ENCODE data around the gene ASMT. TPM values are rescaled to one million over a fixed set of nuclear protein-coding genes. Genes with fewer than 3 reads are reported as not detected.
A peak's percentile ranks its signal among the peaks of the same experiment; 100 is the strongest.
"Not testable (repeated sequence)": the region's sequence is repeated elsewhere in the genome, so short reads cannot be mapped to it uniquely, and the experiment has no call there.

Gene ASMT
- total RNA-seq, 1 donor from 2014 or later, result 37.5 TPM

DNA sequence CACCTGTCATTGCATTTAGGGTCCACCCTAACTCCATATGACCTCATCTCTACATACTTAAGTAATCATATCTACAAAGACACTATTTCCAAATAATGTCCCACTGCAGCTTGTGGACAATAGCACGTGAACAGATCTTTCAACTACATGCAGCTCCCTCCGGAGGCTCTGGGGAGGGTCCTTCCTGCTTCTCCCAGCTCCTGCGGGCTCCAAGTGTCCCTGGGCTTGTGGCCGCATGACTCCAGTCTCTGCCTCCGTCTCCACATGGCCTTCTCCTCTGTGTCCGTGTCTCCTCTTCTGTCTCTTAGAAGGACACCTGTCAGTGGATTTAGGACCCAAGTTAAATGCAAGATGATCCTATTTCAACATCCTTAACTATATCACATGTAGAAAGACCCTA lies 52.7 kb downstream of the ASMT start:
- H3K4me1 ChIP-seq, result no peaks in the 10 kb centered on the region
- H3K27ac ChIP-seq, result no peak overlapping the region
- intact Hi-C loops (cut with DNase I), result no loop called here
- no peaks in the 10 kb centered on the region for H3K36me3 ChIP-seq
- H3K9me3 ChIP-seq, result no peaks in the 10 kb centered on the region
- H3K27me3 ChIP-seq, result no peaks in the 10 kb centered on the region
- no peak for DNase-seq (ENCODE audit: low spot score in 2 of 2)
- TF ChIP-seq, protein P1, sequence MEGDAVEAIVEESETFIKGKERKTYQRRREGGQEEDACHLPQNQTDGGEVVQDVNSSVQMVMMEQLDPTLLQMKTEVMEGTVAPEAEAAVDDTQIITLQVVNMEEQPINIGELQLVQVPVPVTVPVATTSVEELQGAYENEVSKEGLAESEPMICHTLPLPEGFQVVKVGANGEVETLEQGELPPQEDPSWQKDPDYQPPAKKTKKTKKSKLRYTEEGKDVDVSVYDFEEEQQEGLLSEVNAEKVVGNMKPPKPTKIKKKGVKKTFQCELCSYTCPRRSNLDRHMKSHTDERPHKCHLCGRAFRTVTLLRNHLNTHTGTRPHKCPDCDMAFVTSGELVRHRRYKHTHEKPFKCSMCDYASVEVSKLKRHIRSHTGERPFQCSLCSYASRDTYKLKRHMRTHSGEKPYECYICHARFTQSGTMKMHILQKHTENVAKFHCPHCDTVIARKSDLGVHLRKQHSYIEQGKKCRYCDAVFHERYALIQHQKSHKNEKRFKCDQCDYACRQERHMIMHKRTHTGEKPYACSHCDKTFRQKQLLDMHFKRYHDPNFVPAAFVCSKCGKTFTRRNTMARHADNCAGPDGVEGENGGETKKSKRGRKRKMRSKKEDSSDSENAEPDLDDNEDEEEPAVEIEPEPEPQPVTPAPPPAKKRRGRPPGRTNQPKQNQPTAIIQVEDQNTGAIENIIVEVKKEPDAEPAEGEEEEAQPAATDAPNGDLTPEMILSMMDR (IDR thresholded peaks at IDR 0.05), result no peak
- H3K4me3 ChIP-seq, result no peak overlapping the region

DNA sequence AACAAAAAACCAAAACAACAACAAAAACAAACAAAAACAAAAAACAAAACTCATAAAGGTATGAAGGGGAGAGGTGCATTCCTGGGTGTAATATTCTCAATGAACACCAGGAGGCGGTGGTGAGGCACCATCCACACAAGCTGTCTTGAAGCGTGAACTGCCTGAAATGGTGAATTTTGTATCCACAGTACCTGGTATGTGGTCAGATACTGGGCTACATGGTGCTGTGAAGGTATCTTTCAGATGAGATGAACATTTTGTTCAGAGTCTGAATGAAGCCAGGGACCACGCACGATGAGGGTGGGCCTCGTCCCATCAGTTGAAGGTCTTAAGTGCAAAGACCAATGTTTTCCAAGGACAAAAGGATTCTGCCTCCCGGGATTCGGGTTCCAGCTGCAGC lies 58.5 kb downstream of the ASMT start:
- no peak overlapping the region for H3K27ac ChIP-seq
- no peak for DNase-seq (ENCODE audit: low spot score in 2 of 2)
- TF ChIP-seq, protein P1 (IDR thresholded peaks at IDR 0.05), result peak in 2 of 3 experiments; percentile 14 to 38
- no peaks in the 10 kb centered on the region for H3K4me1 ChIP-seq
- H3K36me3 ChIP-seq, result no peaks in the 10 kb centered on the region
- intact Hi-C loops (cut with DNase I), result no loop called here
- no peaks in the 10 kb centered on the region for H3K9me3 ChIP-seq
- no peaks in the 10 kb centered on the region for H3K27me3 ChIP-seq
- no peak overlapping the region for H3K4me3 ChIP-seq

DNA sequence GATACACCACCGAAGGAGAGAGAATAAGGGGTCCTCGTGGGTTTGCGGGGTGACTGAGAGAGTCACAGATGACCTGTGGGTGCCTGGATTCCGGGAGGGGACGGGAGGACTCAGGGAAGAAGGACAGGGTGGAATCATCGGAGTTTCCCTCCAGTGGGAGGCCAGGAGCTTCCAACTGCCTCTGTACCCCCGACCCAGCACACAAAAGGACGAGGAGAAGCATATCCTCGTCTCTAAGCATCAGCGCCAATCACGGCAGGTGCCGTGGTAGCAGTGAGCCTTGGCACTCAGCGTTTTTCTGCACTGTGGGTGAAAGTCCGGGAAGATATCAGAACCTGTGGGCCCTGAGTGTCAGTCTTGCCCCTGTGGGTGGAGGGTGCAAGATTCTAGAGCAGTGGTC lies 62.0 kb downstream of the ASMT start:
- no peak overlapping the region for H3K27ac ChIP-seq
- H3K36me3 ChIP-seq, result no peaks in the 10 kb centered on the region
- H3K27me3 ChIP-seq, result no peaks in the 10 kb centered on the region
- intact Hi-C loops (cut with DNase I), result no loop called here
- no peak for DNase-seq (ENCODE audit: low spot score in 2 of 2)
- H3K9me3 ChIP-seq, result no peaks in the 10 kb centered on the region
- H3K4me1 ChIP-seq, result no peaks in the 10 kb centered on the region
- no peak overlapping the region for H3K4me3 ChIP-seq
- TF ChIP-seq, protein P1 (IDR thresholded peaks at IDR 0.05), result no peak

DNA sequence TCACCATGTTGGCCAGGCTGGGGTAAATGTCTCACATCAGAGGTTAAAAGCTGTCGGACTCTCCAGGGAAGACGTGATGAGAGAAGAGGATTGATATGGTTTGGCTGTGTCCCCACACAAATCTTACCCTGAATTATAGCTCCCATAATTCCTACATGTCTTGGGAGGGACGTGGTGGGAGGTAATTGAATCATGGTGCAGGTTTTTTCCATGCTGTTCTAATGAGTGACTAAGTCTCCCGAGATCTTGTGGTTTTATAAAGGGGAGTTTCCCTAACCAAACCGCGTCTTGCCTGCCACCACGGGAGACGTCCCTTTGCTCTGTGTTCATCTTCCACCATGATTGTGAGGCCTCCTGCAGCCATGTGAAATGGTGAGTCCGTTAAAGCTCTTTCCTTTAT lies 64.4 kb downstream of the ASMT start:
- intact Hi-C loops (cut with DNase I), result no loop called here
- no peaks in the 10 kb centered on the region for H3K27me3 ChIP-seq
- DNase-seq (ENCODE audit: low spot score in 2 of 2), result no peak
- H3K27ac ChIP-seq, result no peak overlapping the region
- no peaks in the 10 kb centered on the region for H3K9me3 ChIP-seq
- TF ChIP-seq, protein P1 (IDR thresholded peaks at IDR 0.05), result no peak
- H3K4me1 ChIP-seq, result no peaks in the 10 kb centered on the region
- no peak overlapping the region for H3K4me3 ChIP-seq
- no peaks in the 10 kb centered on the region for H3K36me3 ChIP-seq

DNA sequence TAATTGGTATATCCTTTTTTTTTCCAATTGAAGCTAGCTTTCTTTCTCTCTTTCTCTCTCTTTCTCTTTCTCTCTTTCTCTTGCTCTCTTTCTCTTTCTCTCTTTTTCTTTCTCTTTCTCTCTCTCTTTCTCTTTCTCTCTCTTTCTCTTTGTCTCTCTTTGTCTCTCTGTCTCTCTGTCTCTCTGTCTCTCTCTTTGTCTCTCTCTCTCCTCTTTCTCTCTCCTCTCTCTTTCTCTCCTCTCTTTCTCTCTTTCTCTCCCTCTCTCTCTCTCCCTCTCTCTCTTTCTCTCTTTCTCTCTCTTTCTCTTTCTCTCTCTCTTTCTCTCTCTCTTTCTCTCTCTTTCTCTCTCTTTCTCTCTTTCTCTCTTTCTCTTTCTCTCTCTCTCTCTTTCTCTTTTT lies 66.6 kb downstream of the ASMT start:
- H3K27me3 ChIP-seq, result no peaks in the 10 kb centered on the region
- no peaks in the 10 kb centered on the region for H3K36me3 ChIP-seq
- no peaks in the 10 kb centered on the region for H3K4me1 ChIP-seq
- DNase-seq (ENCODE audit: low spot score in 2 of 2), result no peak
- H3K4me3 ChIP-seq, result no peak overlapping the region
- intact Hi-C loops (cut with DNase I), result no loop called here
- H3K9me3 ChIP-seq, result no peaks in the 10 kb centered on the region
- no peak overlapping the region for H3K27ac ChIP-seq
- TF ChIP-seq, protein P1 (IDR thresholded peaks at IDR 0.05), result no peak

DNA sequence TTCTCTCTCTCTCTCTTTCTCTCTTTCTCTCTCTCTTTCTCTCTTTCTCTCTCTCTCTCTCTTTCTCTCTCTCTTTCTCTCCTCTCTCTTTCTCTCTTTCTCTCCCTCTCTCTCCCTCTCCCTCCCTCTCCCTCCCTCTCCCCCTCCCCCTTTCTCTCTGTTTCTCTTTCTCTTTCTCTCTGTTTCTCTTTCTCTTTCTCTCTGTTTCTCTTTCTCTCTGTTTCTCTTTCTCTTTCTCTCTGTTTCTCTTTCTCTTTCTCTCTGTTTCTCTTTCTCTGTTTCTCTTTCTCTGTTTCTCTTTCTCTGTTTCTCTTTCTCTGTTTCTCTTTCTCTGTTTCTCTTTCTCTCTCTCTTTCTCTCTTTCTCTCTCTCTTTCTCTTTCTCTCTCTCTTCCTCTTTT lies 67.0 kb downstream of the ASMT start:
- H3K27ac ChIP-seq; H3K27me3 ChIP-seq; H3K9me3 ChIP-seq; H3K36me3 ChIP-seq; intact Hi-C loops (cut with DNase I); H3K4me3 ChIP-seq; DNase-seq (ENCODE audit: low spot score in 2 of 2); H3K4me1 ChIP-seq: not testable (repeated sequence)

DNA sequence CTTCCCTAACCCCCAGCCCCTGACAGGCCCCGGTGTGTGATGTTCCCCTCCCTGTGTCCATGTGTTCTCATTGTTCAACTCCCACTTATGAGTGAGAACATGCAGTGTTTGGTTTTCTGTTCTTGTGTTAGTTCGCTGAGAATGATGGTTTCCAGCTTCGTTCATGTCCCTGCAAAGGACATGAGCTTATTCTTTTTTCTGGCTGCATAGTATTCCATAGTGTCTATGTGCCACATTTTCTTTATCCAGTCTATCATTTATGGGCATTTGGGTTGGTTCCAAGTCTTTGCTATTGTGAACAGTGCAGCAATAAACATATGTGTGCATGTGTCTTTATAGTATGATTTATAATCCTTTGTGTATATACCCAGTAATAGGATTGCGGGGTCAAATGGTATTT lies 67.6 kb downstream of the ASMT start:
- H3K36me3 ChIP-seq; intact Hi-C loops (cut with DNase I); DNase-seq (ENCODE audit: low spot score in 2 of 2): not testable (repeated sequence)

DNA sequence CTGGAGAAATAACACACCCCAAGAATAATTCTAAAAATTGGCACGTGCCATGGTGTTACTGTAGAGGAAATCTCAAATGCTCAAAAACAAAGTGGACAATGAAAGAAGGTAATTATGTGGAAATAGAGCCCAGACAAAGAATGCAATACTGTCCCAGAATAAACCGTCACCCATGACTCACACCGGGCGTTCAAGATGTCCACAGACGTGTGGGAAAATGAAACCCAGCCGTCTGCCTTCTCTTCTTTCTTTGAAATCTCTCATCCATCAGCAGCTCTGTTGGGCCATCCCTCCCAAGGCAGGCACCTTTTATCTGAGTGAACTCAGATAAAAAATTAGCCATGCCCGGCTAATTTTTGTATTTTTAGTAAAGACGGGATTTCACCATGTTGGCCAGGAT lies 70.0 kb downstream of the ASMT start:
- H3K27me3 ChIP-seq; DNase-seq (ENCODE audit: low spot score in 2 of 2); H3K27ac ChIP-seq; H3K4me3 ChIP-seq; H3K36me3 ChIP-seq; intact Hi-C loops (cut with DNase I); H3K9me3 ChIP-seq; H3K4me1 ChIP-seq: not testable (repeated sequence)

More for the DNA sequence above, 67.6 kb downstream of the ASMT start:
- not testable (repeated sequence) for H3K9me3 ChIP-seq, H3K27me3 ChIP-seq, H3K4me1 ChIP-seq, H3K4me3 ChIP-seq, H3K27ac ChIP-seq

DNA sequence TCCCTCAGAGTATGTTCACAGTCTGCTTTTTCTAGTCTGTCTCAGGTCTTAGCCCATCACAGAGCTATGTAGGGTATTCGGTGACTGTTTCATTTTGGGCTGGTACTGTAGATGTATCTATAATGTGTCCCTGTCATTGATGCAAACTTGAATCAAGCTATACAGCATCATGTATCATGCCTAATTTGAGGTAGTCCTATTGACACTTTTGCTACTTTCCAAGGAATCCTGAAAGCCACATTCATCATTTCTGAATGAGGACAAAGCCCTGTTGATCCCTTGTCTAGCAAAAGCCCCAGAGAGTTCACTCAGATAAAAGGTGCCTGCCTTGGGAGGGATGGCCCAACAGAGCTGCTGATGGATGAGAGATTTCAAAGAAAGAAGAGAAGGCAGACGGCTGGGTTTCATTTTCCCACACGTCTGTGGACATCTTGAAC lies 70.6 kb downstream of the ASMT start:
- H3K4me3 ChIP-seq, result not testable (repeated sequence)

More for the DNA sequence above, 70.6 kb downstream of the ASMT start:
- intact Hi-C loops (cut with DNase I); H3K36me3 ChIP-seq; DNase-seq (ENCODE audit: low spot score in 2 of 2); H3K27ac ChIP-seq; H3K27me3 ChIP-seq; H3K9me3 ChIP-seq; H3K4me1 ChIP-seq: not testable (repeated sequence)

Data from ascending aorta (tissue), 2 donors.